Measurements from ENCODE around the gene CCDC40.

DNA sequence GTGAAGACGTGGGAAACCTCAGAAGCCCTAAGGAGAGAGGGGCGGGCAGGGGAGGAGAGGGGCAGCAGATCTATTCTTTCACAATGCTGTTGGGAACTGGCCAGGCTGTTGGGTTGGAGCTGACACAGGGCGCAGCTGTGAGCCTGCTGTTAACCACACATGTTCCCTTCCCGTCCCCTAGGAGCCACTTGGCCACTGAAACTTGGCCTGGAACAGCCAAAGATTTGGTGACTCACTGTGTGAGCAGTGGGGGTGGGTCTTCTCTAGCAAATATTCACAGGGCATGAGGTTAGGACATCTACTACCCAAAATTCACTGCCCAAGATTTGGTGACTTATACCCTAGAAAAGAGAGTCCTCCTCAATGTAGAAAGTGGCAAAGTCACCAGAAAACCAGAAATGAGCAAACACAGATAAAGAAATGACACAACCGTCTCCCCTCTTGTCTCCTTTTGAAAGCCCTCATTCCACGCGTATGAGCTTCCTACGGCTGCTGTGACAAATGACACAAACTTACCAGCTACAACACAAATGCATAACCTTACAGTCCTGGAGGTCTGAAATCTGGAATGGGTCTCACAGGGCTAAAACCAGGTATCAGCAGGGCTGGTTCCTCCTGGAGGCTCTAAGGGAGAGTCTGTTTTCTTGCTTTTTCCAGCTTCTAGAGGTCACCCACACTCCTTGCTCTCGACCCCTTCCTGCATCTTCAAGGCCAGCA lies 7.0 kb upstream of the CCDC40 start:
- TF ChIP-seq CTCF (IDR thresholded peaks at IDR 0.05) (peak in 2 of 6 experiments; percentile 21), POLR2A (IDR thresholded peaks at IDR 0.05) (no peak)

All from adrenal gland (tissue), 5 donors.